SJCRH30 (cell line): Measurements from ENCODE around the gene NCK2. TPM values are rescaled to one million over a fixed set of nuclear protein-coding genes. Genes with fewer than 3 reads are reported as not detected.
"Not testable (repeated sequence)": the region's sequence is repeated elsewhere in the genome, so short reads cannot be mapped to it uniquely, and the experiment has no call there.

Experiments used
- DNase-seq, 2 experiments: peaks; one replicate each; pipeline ENCODE4 v3.0.0-alpha.2; 2015 to 2020
- H3K27ac ChIP-seq: fragments of 250-450 bp; sonication (Bioruptor Pico); 2 replicates; pipeline ENCODE4 v1.5.1; 2020; ENCODE audit warnings: mild to moderate bottlenecking, moderate library complexity
- H3K27me3 ChIP-seq: fragments of 250-450 bp; sonication (Bioruptor Pico); 2 replicates; pipeline ENCODE4 v1.5.1; 2020; ENCODE audit warnings: mild to moderate bottlenecking, moderate library complexity
- H3K36me3 ChIP-seq: fragments of 250-450 bp; sonication (Bioruptor Pico); 2 replicates; pipeline ENCODE4 v1.5.1; 2020; ENCODE audit warnings: mild to moderate bottlenecking, moderate library complexity
- H3K4me1 ChIP-seq: fragments of 250-450 bp; sonication (Bioruptor Pico); 2 replicates; pipeline ENCODE4 v1.5.1; 2020; ENCODE audit warnings: mild to moderate bottlenecking, moderate library complexity
- H3K4me3 ChIP-seq: fragments of 250-450 bp; sonication (Bioruptor Pico); 2 replicates; pipeline ENCODE4 v1.5.1; 2020; ENCODE audit warnings: mild to moderate bottlenecking, moderate library complexity
- H3K9me3 ChIP-seq: fragments of 250-450 bp; sonication (Bioruptor Pico); replicated peaks from 2 replicates; pipeline ENCODE4 v1.5.1; 2020; ENCODE audit warnings: mild to moderate bottlenecking, moderate library complexity
- total RNA-seq: library from RNA; depleted of rRNA; stranded (reverse); fragments of >200 nt; shearing (Covaris generic); gene quantifications from 2 replicates; pipeline ENCODE4 v1.2.3, GENCODE V29; 2014

The NCK2 gene
- total RNA-seq, 1 experiment from 2014 or later = 51.9 TPM

DNA sequence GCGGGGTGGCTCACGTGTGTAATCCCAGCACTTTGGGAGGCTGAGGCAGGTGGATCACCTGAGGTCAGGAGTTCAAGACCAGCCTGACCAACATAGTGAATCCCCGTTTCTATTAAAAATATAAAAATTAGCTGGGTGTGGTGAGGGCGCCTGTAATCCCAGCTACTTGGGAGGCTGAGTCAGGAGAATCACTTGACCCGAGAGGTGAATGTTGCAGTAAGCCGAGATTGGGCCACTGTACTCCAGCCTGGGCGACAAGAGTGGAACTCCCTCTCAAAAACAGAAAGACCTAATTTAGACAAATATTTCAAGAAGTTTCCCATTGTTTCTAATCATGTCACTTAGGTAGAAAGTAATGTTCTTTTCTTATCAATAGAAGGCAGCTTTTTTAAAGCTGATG lies 26.6 kb downstream of the NCK2 start:
- not testable (repeated sequence) for H3K27ac ChIP-seq, H3K9me3 ChIP-seq, DNase-seq, H3K4me3 ChIP-seq, H3K27me3 ChIP-seq, H3K4me1 ChIP-seq
- peaks cover 14% of the 10 kb centered on the region; the same call in 1 of the 2 replicates for H3K36me3 ChIP-seq

DNA sequence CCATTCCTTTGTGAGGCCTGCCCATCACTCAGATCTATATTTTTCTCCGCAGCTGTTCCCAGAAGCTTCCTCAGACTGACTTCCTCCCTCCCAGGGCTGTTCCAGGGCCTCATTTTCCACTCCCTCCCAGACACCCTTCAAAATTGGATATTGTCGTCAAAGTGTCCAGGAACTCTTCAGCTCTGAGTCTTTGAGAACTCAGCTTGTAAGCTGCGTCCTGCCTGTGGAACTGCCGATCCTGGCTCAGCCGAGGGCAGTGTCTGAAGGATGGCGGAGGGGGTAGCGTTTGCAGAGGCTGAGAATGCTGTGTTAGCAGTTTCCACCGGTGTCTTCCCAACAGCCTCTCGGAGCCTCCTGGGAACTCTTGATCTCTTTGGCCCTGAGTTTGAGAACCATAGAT lies 27.1 kb downstream of the NCK2 start:
- no peaks in the 10 kb centered on the region for H3K4me1 ChIP-seq
- peaks cover 13% of the 10 kb centered on the region; the same call in 1 of the 2 replicates for H3K36me3 ChIP-seq
- no peaks in the 10 kb centered on the region for H3K27me3 ChIP-seq
- no peak overlapping the region for H3K27ac ChIP-seq
- no peaks in the 10 kb centered on the region for H3K9me3 ChIP-seq
- DNase-seq = peak in 1 of 2 experiments; percentile 20
- no peak overlapping the region for H3K4me3 ChIP-seq

DNA sequence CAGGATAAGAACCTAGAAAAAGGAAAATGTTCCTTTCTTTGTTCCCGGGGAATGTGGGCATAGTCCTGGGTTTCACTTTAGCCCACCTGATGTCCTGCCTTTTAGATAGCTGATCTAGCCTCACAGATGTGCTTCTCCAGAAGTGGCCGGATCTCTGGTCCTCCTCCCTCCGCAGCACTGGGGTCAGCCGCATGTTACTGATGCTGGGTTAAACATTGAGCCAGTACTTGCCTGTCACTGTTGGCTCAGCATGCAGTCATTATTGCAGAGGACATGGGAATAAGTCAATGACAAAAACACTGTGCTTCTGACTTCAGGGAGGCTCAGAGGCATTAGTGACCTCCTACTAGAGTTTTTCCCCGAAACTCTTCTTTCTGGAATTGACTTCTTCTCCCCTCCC lies 27.6 kb downstream of the NCK2 start:
- Histone ChIP-seq H3K27ac (no peak overlapping the region), H3K4me3 (no peak overlapping the region), H3K4me1 (no peaks in the 10 kb centered on the region), H3K36me3 (peaks cover 8% of the 10 kb centered on the region; the same call in 1 of the 2 replicates), H3K27me3 (no peaks in the 10 kb centered on the region), H3K9me3 (no peaks in the 10 kb centered on the region)
- no peak for DNase-seq

DNA sequence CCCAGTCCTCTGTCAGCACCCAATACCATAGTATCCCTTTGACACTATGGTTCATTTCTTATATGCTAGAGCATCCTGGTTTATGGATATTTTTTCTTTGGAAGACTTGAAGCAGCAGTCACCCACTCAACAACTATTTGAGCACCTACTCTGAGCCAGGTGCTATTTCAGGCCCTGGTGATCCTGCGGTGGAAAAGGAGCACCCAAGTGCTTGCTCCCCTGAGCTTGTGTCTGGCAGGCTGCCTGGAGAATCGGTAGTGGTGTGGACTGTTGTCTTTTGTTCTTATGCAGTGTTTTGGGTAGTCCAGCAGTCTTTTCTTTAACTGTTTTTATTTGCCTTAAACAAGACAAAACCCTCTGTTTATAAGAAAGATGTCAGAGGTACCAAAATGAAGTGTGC lies 28.9 kb downstream of the NCK2 start:
- H3K27ac ChIP-seq = no peak overlapping the region
- no peaks in the 10 kb centered on the region for H3K4me1 ChIP-seq
- 0 out of 2 replicates have a peak, but pooled peaks cover 7% of the 10 kb centered on the region for H3K36me3 ChIP-seq

DNA sequence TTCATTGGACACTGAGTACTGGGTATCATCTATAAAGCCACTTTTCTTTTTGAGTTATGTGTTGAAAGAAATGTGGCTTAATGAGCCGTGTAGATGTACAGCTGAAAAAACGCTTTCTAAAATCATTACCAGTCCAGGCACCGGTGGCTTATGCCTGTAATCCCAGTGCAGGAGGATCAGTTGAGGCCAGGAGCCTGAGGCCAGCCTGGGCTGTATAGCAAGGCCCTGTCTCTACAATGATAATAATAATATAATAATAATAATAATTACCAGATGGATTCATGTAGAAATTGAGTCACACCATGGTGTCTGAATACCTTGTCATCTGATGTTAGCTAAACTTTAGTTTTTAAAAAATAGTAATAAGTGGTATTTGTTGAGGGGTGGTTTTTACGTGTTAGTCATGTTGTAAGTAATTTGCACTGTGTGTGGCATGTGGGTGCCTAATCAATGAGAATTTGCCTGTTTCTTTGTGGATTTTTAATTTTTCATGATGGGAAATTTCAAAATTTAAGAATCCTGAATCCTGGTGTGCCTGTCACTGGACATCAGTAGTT lies 30.1 kb downstream of the NCK2 start:
- DNase-seq = no peak
- H3K27me3 ChIP-seq = no peaks in the 10 kb centered on the region
- no peaks in the 10 kb centered on the region for H3K4me1 ChIP-seq

More for the DNA sequence above, 28.9 kb downstream of the NCK2 start:
- no peaks in the 10 kb centered on the region for H3K9me3 ChIP-seq
- H3K4me3 ChIP-seq = no peak overlapping the region
- no peaks in the 10 kb centered on the region for H3K27me3 ChIP-seq
- DNase-seq = no peak

DNA sequence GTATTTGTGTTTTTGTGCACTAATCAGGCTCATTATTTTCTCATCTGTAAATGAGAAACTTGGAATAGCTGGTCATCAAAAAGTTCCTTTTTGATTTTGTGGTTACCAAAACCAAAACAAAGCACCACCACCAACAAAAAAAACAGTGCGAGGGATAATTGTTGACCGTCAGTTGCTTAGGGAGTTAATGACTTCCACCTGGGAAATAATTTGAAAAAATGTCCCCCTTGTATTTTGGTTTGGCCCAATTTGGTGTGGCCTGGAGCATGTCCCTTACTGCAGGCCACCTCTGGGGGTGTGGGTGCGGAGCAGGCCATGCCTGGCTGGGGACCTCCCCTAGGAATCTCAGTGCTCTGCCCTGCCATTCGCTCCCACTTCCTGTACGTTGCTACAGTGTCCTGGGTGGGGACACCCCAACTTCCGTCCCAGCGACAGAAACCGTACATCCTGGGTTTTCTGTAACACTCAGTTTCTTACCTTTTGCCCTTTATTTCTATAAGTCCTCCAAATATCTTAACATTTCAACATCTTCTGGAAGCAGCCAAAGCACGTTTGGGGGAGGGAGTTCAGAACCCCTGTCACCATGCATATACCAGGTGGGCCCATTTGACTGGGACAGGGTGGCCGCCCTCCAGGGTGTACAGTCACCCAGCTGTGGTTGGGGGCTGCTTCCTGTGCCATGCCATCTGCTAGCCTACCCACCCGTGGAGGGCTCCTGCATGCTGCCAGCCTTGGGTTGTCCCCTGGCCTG lies 31.3 kb downstream of the NCK2 start:
- no peaks in the 10 kb centered on the region for H3K27me3 ChIP-seq
- no peak overlapping the region for H3K27ac ChIP-seq
- DNase-seq = no peak
- H3K4me3 ChIP-seq = no peak overlapping the region
- no peaks in the 10 kb centered on the region for H3K4me1 ChIP-seq
- H3K36me3 ChIP-seq = 0 out of 2 replicates have a peak, but pooled peaks cover 11% of the 10 kb centered on the region
- H3K9me3 ChIP-seq = no peaks in the 10 kb centered on the region

More for the DNA sequence above, 30.1 kb downstream of the NCK2 start:
- H3K9me3 ChIP-seq = no peaks in the 10 kb centered on the region
- no peak overlapping the region for H3K4me3 ChIP-seq
- H3K27ac ChIP-seq = no peak overlapping the region
- 0 out of 2 replicates have a peak, but pooled peaks cover 11% of the 10 kb centered on the region for H3K36me3 ChIP-seq

DNA sequence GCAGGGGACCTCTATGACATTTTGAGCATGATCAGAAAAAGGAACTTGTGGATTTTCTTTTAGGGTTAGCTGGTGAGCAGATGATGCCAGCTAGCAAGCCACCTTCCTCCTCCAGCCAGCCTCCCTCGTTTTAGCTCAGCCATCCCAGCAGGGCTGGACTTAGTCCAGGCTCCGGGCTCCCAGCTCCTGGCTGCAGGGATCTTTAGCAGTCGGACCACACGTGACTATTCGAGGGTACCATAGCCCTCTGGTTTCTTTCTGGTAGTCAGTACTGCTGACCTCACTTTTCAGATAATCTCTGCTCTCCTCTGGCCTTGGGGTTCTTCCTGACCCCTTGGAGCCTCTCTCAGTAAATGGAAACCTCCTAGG lies 31.8 kb downstream of the NCK2 start:
- H3K27me3 ChIP-seq = no peaks in the 10 kb centered on the region
- no peak overlapping the region for H3K27ac ChIP-seq
- H3K9me3 ChIP-seq = no peaks in the 10 kb centered on the region
- no peak for DNase-seq
- 0 out of 2 replicates have a peak, but pooled peaks cover 11% of the 10 kb centered on the region for H3K36me3 ChIP-seq
- no peak overlapping the region for H3K4me3 ChIP-seq
- no peaks in the 10 kb centered on the region for H3K4me1 ChIP-seq

DNA sequence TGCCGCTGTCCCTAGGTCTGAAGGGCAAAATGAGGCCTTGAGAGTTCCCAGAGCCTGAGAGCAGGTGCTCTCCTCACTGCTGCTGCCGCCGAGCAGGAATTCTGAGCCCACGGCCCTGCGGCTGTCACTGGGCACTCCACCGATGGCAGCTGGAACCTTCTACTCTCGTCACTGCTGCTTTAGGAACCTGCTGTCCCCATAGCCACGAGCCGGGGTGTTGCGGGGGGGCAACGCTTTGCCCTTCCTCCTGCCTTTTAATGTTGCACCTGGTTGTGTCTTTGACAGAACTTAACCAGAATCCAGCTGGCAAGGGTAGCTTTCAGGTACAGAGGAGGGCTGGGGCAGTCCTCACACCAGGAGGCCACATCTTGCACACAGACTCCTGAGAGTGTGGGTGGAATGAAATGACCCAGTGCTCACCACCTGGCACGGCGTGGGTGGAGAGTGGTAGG lies 32.3 kb downstream of the NCK2 start:
- Histone ChIP-seq H3K4me3 (no peak overlapping the region), H3K9me3 (no peaks in the 10 kb centered on the region), H3K27ac (no peak overlapping the region), H3K4me1 (no peaks in the 10 kb centered on the region), H3K27me3 (no peaks in the 10 kb centered on the region), H3K36me3 (0 out of 2 replicates have a peak, but pooled peaks cover 11% of the 10 kb centered on the region)
- DNase-seq = no peak

DNA sequence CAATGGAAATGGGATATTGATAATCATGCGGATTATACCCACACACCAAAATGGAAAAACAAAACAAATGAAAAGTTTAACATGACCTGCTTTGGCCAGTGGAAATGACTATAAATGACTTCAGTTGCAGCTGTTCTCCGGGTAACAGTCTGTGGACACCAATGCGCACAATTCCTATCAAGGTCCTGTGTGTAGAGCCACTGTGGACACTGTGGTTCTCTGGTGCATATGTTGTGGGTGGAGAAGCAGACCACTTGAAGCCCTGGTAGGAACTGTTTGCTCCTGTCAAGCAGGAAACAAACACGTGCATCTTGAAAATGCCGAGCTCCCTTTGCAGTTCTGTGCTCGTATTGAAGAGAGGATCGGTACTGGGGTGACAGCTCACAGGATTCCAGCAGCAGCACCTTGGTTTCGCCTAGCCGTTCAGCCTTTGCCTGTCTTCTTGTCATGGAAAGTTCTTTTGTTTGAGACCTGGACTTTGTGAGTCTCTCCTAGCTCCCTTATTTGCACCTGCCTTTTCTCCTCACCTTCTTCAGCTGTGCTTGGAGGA lies 32.9 kb downstream of the NCK2 start:
- 0 out of 2 replicates have a peak, but pooled peaks cover 11% of the 10 kb centered on the region for H3K36me3 ChIP-seq
- H3K27ac ChIP-seq = no peak overlapping the region
- H3K4me1 ChIP-seq = no peaks in the 10 kb centered on the region
- DNase-seq = no peak
- no peak overlapping the region for H3K4me3 ChIP-seq
- H3K9me3 ChIP-seq = no peaks in the 10 kb centered on the region
- no peaks in the 10 kb centered on the region for H3K27me3 ChIP-seq

DNA sequence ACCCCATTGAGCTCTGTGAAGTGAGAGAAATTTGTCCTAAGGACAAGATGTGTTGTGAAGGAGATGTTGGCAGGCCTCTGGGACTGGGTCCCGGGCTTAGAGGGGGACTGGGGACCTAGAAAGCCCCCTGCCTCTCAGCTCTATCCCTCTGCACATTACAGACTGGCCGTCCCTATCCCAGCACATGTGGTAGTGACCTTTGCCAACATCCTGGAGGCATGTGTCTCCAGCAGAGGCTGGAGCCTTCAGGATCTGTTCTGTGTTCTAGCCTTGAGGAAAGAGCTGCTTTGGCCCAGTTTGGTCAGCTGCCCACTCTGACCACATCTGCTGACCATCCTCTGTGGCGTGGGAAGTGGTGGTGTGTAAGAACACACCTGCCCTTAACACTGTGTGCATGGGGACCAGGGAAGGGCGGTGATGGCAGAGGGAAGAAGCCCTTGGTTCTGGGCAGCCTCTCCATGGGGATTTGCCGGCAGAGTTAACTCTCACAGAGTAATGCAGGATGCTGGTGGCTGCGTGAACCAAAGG lies 33.4 kb downstream of the NCK2 start:
- DNase-seq = no peak
- no peaks in the 10 kb centered on the region for H3K4me1 ChIP-seq

DNA sequence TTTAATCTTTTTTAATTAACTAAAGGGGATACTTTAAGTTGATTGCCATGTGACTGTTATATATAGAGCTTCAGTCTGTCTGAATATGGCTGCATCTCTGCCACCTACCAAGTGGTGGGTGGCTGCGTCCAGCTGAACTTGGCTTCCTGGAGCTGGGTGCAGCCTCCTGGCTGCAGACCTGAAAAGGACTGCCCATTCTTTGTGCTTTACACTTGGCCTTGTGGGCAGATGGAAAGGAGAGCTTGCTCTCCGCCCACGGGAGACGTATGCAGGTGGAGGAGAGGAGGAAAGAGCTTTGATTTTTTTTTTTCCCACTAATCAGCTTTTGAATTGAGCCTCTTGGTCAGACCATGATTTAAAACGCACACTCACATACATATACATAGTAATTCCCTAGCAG lies 34.7 kb downstream of the NCK2 start:
- no peak overlapping the region for H3K27ac ChIP-seq
- no peak for DNase-seq
- H3K4me3 ChIP-seq = no peak overlapping the region
- peaks cover 4% of the 10 kb centered on the region; the same call in 1 of the 2 replicates for H3K36me3 ChIP-seq
- no peaks in the 10 kb centered on the region for H3K4me1 ChIP-seq
- H3K27me3 ChIP-seq = no peaks in the 10 kb centered on the region
- no peaks in the 10 kb centered on the region for H3K9me3 ChIP-seq

More for the DNA sequence above, 33.4 kb downstream of the NCK2 start:
- H3K4me3 ChIP-seq = no peak overlapping the region
- H3K27ac ChIP-seq = no peak overlapping the region
- no peaks in the 10 kb centered on the region for H3K27me3 ChIP-seq
- 0 out of 2 replicates have a peak, but pooled peaks cover 11% of the 10 kb centered on the region for H3K36me3 ChIP-seq
- no peaks in the 10 kb centered on the region for H3K9me3 ChIP-seq

DNA sequence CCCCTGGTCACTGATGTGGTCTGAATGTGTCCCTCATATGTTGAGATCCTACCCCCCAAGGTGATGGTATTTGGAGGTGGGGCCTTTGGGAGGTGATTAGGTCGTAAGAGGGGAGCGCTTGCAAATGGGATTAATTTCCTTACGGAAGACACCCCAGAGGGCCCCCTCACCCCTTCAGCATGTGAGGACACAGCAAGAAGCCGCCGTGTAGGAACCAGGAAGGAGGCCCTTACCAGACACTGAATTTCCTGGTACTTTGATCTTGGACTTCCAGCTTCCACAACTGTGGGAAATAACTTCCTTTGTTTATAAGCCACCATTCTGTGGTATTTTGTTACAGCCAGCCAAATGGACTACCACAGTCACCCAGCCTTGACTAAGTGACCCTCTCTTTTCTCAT lies 35.9 kb downstream of the NCK2 start:
- H3K4me1 ChIP-seq = no peaks in the 10 kb centered on the region

DNA sequence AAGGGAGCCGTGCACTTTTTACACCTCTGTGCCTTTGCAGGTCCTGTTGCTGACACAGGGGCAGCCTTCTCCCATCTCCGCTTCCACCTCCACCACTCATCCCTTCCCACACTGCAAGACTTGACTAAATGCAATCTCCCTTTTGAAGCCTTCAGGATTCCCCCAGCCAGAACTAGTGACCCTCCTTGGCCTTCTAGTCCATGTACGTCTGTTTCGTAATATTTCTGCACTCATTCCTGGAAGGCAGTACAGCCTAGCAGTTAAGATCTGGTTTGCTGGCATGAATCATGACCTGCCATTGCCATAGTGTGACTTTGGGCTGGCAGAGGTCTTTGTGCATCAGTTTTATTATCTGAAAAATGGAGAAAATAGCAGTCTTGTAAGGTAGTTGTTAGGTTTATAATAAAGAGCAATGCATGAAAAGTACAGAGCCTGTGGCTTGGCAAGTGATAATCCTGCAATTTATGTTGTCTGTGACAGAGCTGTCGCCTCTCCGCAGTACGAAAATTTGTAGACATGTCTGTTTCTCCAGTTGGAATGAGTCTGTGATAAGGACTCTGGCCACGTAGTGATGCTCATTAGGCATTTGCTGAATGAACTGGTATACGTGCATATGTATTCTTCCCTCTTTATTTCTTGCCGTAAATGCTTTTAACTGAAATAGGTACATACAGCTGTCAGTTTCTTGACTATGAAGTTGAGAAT lies 36.7 kb downstream of the NCK2 start:
- Histone ChIP-seq H3K27ac (no peak overlapping the region), H3K4me1 (no peaks in the 10 kb centered on the region), H3K9me3 (no peaks in the 10 kb centered on the region), H3K4me3 (no peak overlapping the region), H3K36me3 (peaks cover 4% of the 10 kb centered on the region; the same call in 1 of the 2 replicates), H3K27me3 (no peaks in the 10 kb centered on the region)
- no peak for DNase-seq

More for the DNA sequence above, 35.9 kb downstream of the NCK2 start:
- Histone ChIP-seq H3K27ac (no peak overlapping the region), H3K4me3 (no peak overlapping the region), H3K9me3 (no peaks in the 10 kb centered on the region), H3K27me3 (no peaks in the 10 kb centered on the region), H3K36me3 (peaks cover 4% of the 10 kb centered on the region; the same call in 1 of the 2 replicates)
- no peak for DNase-seq

DNA sequence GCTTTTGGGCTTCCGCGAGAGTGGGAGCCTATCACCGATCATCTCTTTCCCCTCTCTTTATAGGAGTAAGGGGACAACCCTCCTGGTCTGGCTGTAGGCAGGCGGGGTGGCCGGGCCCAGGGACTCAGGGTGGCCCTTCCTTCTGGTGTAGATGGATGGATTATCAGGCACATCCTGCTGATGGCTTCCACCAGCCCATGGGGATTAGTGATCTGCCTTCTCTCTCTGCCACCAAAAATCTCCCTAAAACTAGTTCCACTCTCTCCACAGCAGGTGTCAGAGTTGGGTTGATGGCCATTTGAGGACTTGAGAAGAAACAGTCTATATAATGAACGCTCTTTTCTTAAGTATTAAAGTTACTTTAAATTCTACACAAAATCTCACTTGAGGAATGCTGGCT lies 37.4 kb downstream of the NCK2 start:
- Histone ChIP-seq H3K36me3 (peaks cover 4% of the 10 kb centered on the region; the same call in 1 of the 2 replicates), H3K4me1 (no peaks in the 10 kb centered on the region), H3K4me3 (no peak overlapping the region), H3K9me3 (no peaks in the 10 kb centered on the region), H3K27me3 (no peaks in the 10 kb centered on the region), H3K27ac (no peak overlapping the region)
- no peak for DNase-seq
